HepG2 (cell line): ENCODE data around the gene DSG2. TPM values are rescaled to one million over a fixed set of nuclear protein-coding genes. Genes with fewer than 3 reads are reported as not detected.

Experiments
- ARID3A ChIP-seq: IDR thresholded peaks from 2 replicates; pipeline ENCODE4 v1.6.1; 2012; ENCODE audit warnings: low read depth, low read length, improper control_type of control experiment
- CEBPB ChIP-seq: IDR thresholded peaks from 2 replicates; pipeline ENCODE4 v1.6.1; 2011; ENCODE audit warnings: low read depth, low read length, improper control_type of control experiment, borderline replicate concordance
- EED ChIP-seq: sonication (generic); formaldehyde crosslinking; IDR thresholded peaks from 2 replicates; pipeline ENCODE4 v1.5.0; 2020; ENCODE audit warnings: mild to moderate bottlenecking, missing genetic modification reagents
- FOXP1 ChIP-seq, 2 experiments: fragments of 450-650 bp in 1 of 2; IDR thresholded peaks; 2 replicates each; pipeline ENCODE4 v1.6.1; 2017 to 2018; ENCODE audit warnings: antibody characterized with exemption in 1 of 2
- KDM1A ChIP-seq: IDR thresholded peaks from 2 replicates; pipeline ENCODE4 v1.6.1; 2016; ENCODE audit warnings: missing compliant biosample characterization
- NFYB ChIP-seq: sonication (generic); formaldehyde crosslinking; IDR thresholded peaks from 2 replicates; pipeline ENCODE4 v1.4.0; 2020; ENCODE audit warnings: missing genetic modification reagents
- ONECUT2 ChIP-seq: sonication (generic); formaldehyde crosslinking; IDR thresholded peaks from 2 replicates; pipeline ENCODE4 v1.4.0; 2020; ENCODE audit warnings: missing genetic modification reagents
- PAXIP1 ChIP-seq: sonication (generic); formaldehyde crosslinking; conservative IDR thresholded peaks from 2 replicates; pipeline ENCODE4 v1.4.0; 2020; ENCODE audit warnings: mild to moderate bottlenecking, missing genetic modification reagents, moderate library complexity
- PPARG ChIP-seq: conservative IDR thresholded peaks from 2 replicates; pipeline ENCODE4 v1.6.1; 2016; ENCODE audit warnings: missing biosample characterization, missing genetic modification reagents
- TAF15 ChIP-seq: fragments of 200-400 bp; formaldehyde crosslinking; IDR thresholded peaks from one replicate; pipeline ENCODE4 v1.6.1; 2018; ENCODE audit warnings: mild to moderate bottlenecking, low read depth, low read length; ENCODE audit not compliant: poor library complexity, severe bottlenecking
- ZNF142 ChIP-seq: sonication (generic); formaldehyde crosslinking; IDR thresholded peaks from 2 replicates; pipeline ENCODE4 v1.4.0; 2020; ENCODE audit warnings: missing genetic modification reagents
- ZNF282 ChIP-seq: fragments of 450-650 bp; IDR thresholded peaks from 2 replicates; pipeline ENCODE4 v1.6.1; 2018; ENCODE audit not compliant: partially characterized antibody
- ZNF468 ChIP-seq: sonication (generic); formaldehyde crosslinking; IDR thresholded peaks from 2 replicates; pipeline ENCODE4 v1.8.0; 2022; ENCODE audit warnings: mild to moderate bottlenecking, moderate library complexity, missing genetic modification reagents
- ZNF614 ChIP-seq: IDR thresholded peaks from 2 replicates; pipeline ENCODE4 v1.6.1; 2018; ENCODE audit warnings: missing biosample characterization, missing genetic modification reagents, inconsistent platforms, borderline replicate concordance
- ZNF7 ChIP-seq: IDR thresholded peaks from 2 replicates; pipeline ENCODE4 v1.6.1; 2016; ENCODE audit warnings: missing biosample characterization, missing genetic modification reagents
- ZNF737 ChIP-seq: sonication (generic); formaldehyde crosslinking; IDR thresholded peaks from 2 replicates; pipeline ENCODE4 v1.5.0; 2020; ENCODE audit warnings: missing genetic modification reagents, mild to moderate bottlenecking, borderline replicate concordance
- polyA plus RNA-seq, 8 experiments: library from polyadenylated mRNA; depleted of rRNA in 3 of 8; stranded (reverse) in 7 of 8; unstranded in 1 of 8; fragments of >200 nt; fragmentation: Illumina TruSeq in 4 of 8; extraction: Trizol in 4 of 8; gene quantifications; 2 replicates each; pipeline versions ENCODE4 v1.2.1 to v1.2.3, GENCODE V29; 2011 to 2016; ENCODE audit warnings: low read depth in 4 of 8, missing spikeins in 1 of 8, mixed read lengths in 1 of 8; ENCODE audit not compliant: insufficient read depth in 1 of 8
- total RNA-seq, 5 experiments: library from RNA; depleted of rRNA; stranded (reverse); fragments of >200 nt; fragmentation: Illumina TruSeq; extraction: Trizol; gene quantifications; 2 replicates each; pipeline ENCODE4 v1.2.3, GENCODE V29; 2016; ENCODE audit warnings: low read depth in 1 of 5
- TF ChIP-seq, protein P1 (sequence below): sonication (generic); formaldehyde crosslinking; IDR thresholded peaks from 2 replicates; pipeline ENCODE4 v1.5.0; 2020; ENCODE audit warnings: mild to moderate bottlenecking, low read depth, missing genetic modification reagents, borderline replicate concordance

DSG2 gene
- total and polyA plus RNA-seq, 2 of the 13 experiments (the other 11 are each of a cell fraction or from before 2014, with no cell fraction given) = 23.3 to 66.7 TPM

DNA sequence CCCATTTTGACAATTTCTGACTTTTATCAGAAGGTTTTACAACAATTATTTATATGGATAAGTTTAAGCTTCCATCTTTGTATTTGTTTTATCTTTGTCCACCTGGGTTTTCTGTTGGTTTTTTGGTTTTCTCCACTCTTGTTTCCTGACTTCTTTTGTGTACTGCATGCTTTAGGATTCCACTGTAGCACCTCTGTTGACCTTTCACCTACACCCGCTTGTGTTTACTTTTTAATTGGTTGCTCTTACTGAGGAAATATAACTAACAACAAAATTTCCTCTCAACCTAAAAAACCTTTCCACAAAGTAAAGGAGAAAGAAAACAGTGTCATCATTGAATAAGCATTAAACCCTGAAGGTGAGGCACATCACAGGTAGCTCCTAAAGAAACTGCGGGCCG, 53.9 kb downstream of the DSG2 start (continued):
- no peak for TF ChIP-seq TAF15
- no peak for TF ChIP-seq ZNF614 (CRISPR knock-in tag)
- no peak for TF ChIP-seq ZNF142 (CRISPR knock-in tag)
- TF ChIP-seq EED (CRISPR knock-in tag) = no peak
- no peak for TF ChIP-seq NFYB (CRISPR knock-in tag)
- no peak for TF ChIP-seq PAXIP1
- TF ChIP-seq PPARG (CRISPR knock-in tag) = peak; percentile 87
- TF ChIP-seq ZNF468 = no peak
- TF ChIP-seq ZNF282 = no peak
- TF ChIP-seq CEBPB = no peak
- no peak for TF ChIP-seq ZNF7 (CRISPR knock-in tag)
- TF ChIP-seq FOXP1 (IDR thresholded peaks at IDR 0.05) = no peak
- TF ChIP-seq FOXP1 (CRISPR knock-in tag; IDR thresholded peaks at IDR 0.05) = peak; percentile 53; the same call in 1 of the 2 replicates
- no peak for TF ChIP-seq KDM1A (CRISPR knock-in tag)
- TF ChIP-seq ZNF737 (CRISPR knock-in tag) = no peak
- TF ChIP-seq ONECUT2 (CRISPR knock-in tag) = no peak
- no peak for TF ChIP-seq ARID3A
- TF ChIP-seq, protein P1, sequence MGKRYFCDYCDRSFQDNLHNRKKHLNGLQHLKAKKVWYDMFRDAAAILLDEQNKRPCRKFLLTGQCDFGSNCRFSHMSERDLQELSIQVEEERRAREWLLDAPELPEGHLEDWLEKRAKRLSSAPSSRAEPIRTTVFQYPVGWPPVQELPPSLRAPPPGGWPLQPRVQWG (CRISPR knock-in tag) = no peak
